ENCODE results near the gene RNU1-2. TPM values are rescaled to one million over a fixed set of nuclear protein-coding genes. Genes with fewer than 3 reads are reported as not detected.
"Not testable (repeated sequence)": the region's sequence is repeated elsewhere in the genome, so short reads cannot be mapped to it uniquely, and the experiment has no call there.

The RNU1-2 gene
- total RNA-seq, 2 experiments from 2014 or later, result 3,257 to 3,430 TPM

DNA sequence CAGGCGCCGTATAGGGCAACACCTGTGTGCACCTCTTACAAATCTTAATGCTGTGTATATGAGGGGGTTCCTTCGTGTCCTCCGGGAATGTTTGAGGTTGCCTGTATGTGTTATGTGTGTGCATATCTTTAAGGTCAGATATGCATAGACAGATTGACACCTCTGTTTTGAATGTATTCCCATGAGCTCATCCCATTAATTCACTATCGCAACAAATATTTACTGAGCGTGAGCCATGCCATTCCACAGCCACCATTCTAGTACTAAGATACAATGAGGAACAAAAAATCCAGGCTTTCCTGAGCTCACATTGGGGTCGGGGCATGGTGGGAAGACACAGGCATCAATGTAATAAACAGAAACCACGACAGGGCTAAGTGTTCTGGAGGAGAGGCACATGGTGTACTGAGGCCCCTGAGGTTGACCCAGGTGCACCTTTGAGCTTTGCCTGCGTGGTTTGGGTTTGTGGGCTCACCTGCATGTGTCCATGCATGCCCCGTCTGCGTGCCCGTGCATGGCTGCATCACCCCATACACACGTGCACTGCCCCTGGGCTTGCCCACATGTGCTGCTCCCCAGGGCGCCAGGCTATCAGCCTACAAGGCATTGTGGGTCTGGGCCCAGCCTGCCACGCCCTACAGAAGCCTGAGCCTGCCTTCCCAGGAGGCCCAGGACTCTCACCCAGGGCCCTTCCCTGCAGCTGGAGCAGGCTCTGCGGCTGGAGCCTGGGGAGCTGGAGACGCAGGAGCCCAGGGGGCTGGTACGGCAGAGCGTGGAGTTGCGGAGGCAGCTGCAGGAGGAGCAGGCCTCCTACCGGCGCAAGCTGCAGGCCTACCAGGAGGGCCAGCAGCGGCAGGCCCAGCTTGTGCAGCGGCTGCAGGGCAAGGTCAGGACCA, 33.6 kb downstream of the RNU1-2 start:
- H3K9me3 Mint-ChIP-seq; ATAC-seq (ENCODE audit: low read depth); H3K4me3 Mint-ChIP-seq; H3K27ac Mint-ChIP-seq; POLR2A ChIA-PET; H3K36me3 Mint-ChIP-seq; DNase-seq; H3K27me3 Mint-ChIP-seq: not testable (repeated sequence)
- peaks cover 13% of the 10 kb centered on the region for H3K4me1 Mint-ChIP-seq

DNA sequence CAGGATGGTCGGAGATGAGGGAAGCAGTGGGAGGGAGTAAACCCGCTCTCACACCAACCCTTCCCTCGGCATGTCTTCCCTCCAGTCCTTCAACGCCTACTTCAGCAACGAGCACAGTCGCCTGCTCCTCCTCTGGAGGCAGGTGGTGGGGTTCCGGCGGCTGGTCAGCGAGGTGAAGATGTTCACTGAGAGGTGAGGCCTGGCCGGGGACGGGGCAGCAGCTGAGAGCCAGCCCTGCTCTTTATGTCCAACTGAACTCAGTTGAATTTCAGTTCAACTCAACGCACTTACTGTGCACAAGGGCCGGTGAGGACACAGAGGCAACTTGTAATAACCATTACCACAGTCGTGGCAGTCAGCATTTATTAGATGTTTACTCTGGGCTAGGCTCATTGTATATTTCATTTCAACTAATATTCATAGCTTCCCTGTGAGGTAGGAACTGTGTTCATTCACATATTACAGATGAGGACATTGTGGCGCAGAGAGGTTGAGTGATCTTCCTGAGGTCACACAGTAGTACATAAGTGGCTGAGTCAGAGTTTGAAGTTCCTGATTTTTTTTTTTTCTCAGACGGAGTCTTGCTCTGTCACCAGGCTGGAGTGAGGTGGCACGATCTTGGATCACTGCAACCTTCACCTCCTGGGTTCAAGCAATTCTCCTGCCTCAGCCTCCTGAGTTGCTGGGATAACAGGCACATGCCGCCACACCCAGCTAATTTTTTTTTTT, 35.6 kb downstream of the RNU1-2 start:
- DNase-seq, POLR2A ChIA-PET: not testable (repeated sequence)

DNA sequence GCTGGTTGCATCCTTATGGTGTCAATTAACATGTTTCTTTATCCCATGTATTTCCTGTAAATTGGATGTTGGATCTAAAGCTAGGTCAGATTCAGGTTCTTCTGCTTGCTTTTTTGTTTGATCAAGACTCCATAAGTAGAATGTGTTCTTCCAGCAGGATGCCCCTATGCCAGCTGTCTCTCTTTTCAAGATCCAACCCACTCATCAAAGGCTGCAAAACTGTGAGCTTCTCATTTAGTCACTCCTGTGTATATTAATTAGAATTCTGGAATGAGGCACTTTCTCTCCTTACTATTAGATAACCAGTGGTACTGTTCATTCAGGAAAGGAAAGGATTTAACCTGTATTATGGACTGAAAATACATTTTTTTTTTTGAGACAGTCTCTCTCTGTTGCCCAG, 38.2 kb downstream of the RNU1-2 start:
- H3K27me3 Mint-ChIP-seq; H3K9me3 Mint-ChIP-seq; ATAC-seq (ENCODE audit: low read depth); POLR2A ChIA-PET; H3K4me1 Mint-ChIP-seq; H3K27ac Mint-ChIP-seq; H3K36me3 Mint-ChIP-seq; DNase-seq; H3K4me3 Mint-ChIP-seq: not testable (repeated sequence)

More for the DNA sequence above, 35.6 kb downstream of the RNU1-2 start:
- not testable (repeated sequence) for ATAC-seq (ENCODE audit: low read depth); H3K27ac Mint-ChIP-seq; H3K27me3 Mint-ChIP-seq; H3K4me1 Mint-ChIP-seq; H3K4me3 Mint-ChIP-seq; H3K36me3 Mint-ChIP-seq; H3K9me3 Mint-ChIP-seq

DNA sequence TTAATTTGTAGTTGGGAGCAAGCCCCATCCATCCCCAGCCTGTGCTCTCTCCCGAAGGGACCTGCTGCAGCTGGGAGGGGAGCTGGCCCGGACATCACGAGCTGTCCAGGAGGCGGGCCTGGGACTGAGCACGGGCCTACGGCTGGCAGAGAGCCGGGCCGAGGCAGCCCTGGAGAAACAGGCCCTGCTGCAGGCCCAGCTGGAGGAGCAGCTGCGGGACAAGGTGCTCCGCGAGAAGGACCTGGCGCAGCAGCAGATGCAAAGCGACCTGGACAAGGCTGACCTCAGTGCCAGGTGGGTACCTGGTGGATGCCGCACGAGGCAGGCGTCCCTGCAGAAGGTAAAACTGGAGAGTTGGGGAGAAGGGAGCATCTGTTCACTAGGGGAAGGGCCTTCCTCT, 40.8 kb downstream of the RNU1-2 start:
- not testable (repeated sequence) for H3K36me3 Mint-ChIP-seq

DNA sequence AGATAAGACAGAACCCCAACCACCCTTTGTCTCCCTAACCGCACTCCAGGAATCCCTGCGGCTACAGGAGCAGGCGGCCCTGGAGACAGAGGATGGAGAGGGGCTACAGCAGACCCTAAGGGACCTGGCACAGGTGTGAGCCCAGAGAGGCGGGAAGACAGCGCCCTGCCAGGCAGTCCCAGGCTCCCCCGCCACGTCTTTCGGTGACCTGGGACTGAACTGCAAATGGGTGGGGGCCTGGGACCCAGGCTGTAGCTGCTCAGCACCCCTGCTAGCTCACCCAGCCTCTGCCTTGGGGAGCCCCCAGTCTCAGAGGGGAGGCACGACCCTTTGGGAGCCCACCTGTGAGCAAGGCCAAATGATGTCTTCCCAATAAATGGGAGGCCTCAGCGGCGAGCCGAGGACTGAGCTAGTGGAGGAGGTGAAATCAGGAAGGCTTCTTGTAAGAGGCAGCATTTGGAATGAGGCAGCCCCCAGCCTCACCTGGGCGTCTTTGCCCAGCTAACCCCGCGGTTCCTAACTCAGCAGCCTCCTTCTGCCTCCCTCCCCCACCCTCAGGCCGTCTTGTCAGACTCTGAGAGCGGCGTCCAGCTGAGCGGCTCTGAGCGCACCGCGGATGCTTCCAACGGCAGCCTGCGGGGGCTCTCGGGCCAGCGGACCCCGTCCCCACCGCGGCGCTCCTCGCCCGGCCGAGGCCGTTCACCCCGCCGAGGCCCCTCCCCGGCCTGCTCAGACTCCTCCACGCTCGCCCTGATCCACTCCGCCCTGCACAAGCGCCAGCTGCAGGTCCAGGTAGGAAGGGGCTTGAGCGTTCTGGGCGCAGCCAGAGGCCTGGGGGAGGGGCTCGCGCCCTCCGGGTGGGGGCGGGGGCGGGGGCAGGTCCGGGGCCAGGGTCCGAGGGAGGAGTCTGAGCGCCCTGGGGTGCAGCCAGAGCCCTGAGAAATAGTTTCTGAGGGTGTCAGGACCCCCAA, 42.9 kb downstream of the RNU1-2 start:
- H3K36me3 Mint-ChIP-seq, result no peaks in the 10 kb centered on the region
- no peaks in the 10 kb centered on the region for H3K27me3 Mint-ChIP-seq
- H3K4me3 Mint-ChIP-seq, result no peak overlapping the region
- no peak for ATAC-seq (ENCODE audit: low read depth)
- DNase-seq, result no peak
- H3K9me3 Mint-ChIP-seq, result no peaks in the 10 kb centered on the region
- H3K27ac Mint-ChIP-seq, result no peak overlapping the region
- POLR2A ChIA-PET, result interaction anchor here (0.7 kb wide), 1 partner anchor 644 kb away, joined by 3 read pairs; no protein-coding TSS in a partner anchor
- no peaks in the 10 kb centered on the region for H3K4me1 Mint-ChIP-seq

More for the DNA sequence above, 40.8 kb downstream of the RNU1-2 start:
- H3K9me3 Mint-ChIP-seq; DNase-seq; H3K27me3 Mint-ChIP-seq; H3K4me3 Mint-ChIP-seq; ATAC-seq (ENCODE audit: low read depth); H3K27ac Mint-ChIP-seq; H3K4me1 Mint-ChIP-seq: not testable (repeated sequence)
- POLR2A ChIA-PET, result interaction anchor here (0.7 kb wide), 1 partner anchor 34 kb away, joined by 5 read pairs; no protein-coding TSS in a partner anchor

DNA sequence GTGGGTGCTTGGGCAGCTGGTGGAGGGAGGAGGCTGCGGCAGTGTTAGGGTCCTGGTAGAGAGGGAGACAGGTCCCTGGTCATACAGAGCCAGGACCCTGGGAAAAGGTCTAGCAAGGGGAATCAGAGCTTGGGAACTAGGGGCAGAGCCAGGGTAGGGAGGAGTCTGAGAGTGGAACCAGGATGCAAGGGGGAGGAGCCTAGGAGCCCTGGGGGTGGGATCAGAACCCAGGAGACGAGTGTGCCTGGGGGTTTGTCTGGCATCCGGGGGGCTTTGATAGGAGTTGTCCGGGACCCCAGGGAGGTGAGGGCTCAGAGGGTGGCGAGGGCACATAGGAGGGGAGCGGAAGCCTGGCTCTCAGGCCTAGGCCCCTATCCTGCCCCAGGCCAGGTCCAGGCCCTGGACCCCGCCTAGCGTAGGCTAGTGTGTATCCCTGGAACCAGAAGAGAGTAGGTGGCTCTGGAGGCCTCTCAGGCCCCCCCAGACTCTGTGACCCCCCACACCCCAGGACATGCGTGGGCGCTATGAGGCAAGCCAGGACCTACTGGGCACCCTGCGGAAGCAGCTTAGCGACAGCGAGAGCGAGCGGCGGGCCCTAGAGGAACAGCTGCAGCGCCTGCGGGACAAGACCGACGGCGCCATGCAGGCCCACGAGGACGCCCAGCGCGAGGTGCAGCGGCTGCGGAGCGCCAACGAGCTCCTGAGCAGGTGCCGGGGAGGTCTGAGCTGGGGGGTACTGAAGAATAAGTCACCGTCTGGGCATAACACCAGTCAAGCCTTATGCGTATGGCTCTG, 43.8 kb downstream of the RNU1-2 start:
- DNase-seq; H3K4me1 Mint-ChIP-seq; H3K9me3 Mint-ChIP-seq; H3K4me3 Mint-ChIP-seq; H3K27me3 Mint-ChIP-seq; H3K36me3 Mint-ChIP-seq; ATAC-seq (ENCODE audit: low read depth); H3K27ac Mint-ChIP-seq: not testable (repeated sequence)
- POLR2A ChIA-PET, result interaction anchor here (0.6 to 0.7 kb wide), 2 partner anchors 77 to 643 kb away, joined by 3 to 5 read pairs; no protein-coding TSS in a partner anchor

DNA sequence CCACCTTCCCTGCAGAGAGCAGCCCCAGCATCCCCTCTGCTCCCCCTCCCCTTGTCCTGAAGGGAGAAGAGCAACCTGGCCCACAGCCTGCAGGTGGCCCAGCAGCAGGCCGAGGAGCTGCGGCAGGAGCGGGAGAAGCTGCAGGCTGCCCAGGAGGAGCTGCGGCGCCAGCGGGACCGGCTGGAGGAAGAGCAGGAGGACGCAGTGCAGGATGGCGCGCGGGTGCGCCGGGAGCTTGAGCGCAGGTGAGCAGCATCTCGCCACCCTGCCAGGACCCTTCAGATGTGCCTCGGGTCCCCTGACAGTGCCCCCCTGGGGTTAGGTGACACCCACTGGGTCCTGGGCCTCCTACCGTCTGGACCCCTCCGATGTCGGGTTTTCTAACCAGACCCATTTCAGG, 48.3 kb downstream of the RNU1-2 start:
- ATAC-seq (ENCODE audit: low read depth) (no peak), DNase-seq (no peak)
- no peaks in the 10 kb centered on the region for H3K9me3 Mint-ChIP-seq
- H3K27me3 Mint-ChIP-seq, result no peaks in the 10 kb centered on the region
- POLR2A ChIA-PET, result no interaction called here
- H3K4me1 Mint-ChIP-seq, result no peaks in the 10 kb centered on the region
- H3K36me3 Mint-ChIP-seq, result peaks cover 2% of the 10 kb centered on the region
- no peak overlapping the region for H3K4me3 Mint-ChIP-seq
- H3K27ac Mint-ChIP-seq, result no peak overlapping the region

DNA sequence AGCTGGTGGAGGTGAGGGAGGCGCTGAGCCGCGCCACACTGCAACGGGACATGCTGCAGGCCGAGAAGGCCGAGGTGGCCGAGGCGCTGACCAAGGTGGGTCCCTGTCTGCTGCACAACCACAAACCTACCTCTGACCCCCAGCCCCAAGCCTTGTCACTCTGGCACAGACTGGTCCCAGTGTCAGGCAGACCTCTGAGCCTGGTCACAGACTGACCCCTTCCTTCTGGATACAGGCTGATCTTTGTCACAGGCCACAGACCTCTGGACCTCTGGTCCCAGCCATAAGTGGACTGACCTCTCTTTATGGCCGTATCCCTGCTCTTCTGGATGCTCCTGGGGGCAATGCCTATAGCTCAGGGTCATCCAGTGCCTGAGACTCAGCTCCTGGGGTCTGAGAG, 49.7 kb downstream of the RNU1-2 start:
- ATAC-seq (ENCODE audit: low read depth); H3K9me3 Mint-ChIP-seq; H3K36me3 Mint-ChIP-seq; H3K27ac Mint-ChIP-seq; H3K27me3 Mint-ChIP-seq; H3K4me3 Mint-ChIP-seq; DNase-seq; POLR2A ChIA-PET; H3K4me1 Mint-ChIP-seq: not testable (repeated sequence)

Small RNA genes within 50 kb of the gene (microRNA-seq; reads per million reads assigned to microRNA genes)
- gene MIR3675, result not detected

Other genes starting within 250 kb of the RNU1-2 start
- gene RNU1-3, start 229.0 kb upstream of the RNU1-2 start, total RNA-seq, result 1,000 to 10,000 TPM; 3,257 to 3,430 TPM
- gene RNU1-4, start 155.5 kb upstream of the RNU1-2 start, total RNA-seq, result 1,000 to 10,000 TPM; 3,257 to 3,430 TPM
- 10 to 100 TPM; 63.0 to 69.8 TPM for gene CROCC, start 26.0 kb downstream of the RNU1-2 start, total RNA-seq
- gene MFAP2, start 84.6 kb downstream of the RNU1-2 start, total RNA-seq, result not detected
- 10 to 100 TPM; 45.1 to 45.3 TPM for gene ATP13A2, start 115.9 kb downstream of the RNU1-2 start, total RNA-seq
- 10 to 100 TPM; 72.4 to 74.7 TPM for gene SDHB, start 158.1 kb downstream of the RNU1-2 start, total RNA-seq
- gene PADI2, start 223.5 kb downstream of the RNU1-2 start, total RNA-seq, result under 1 TPM; 0.08 to 0.23 TPM

Measured in activated naive CD8-positive, alpha-beta T cell treated with anti-CD3 and anti-CD28 coated beads, Interleukin-2, amount 10 ng/mL, durations not matched to agents 7 days and 5 days (primary cell).